Ovary (tissue), 9 donors: Measurements from ENCODE around the gene RANBP3. TPM values are rescaled to one million over a fixed set of nuclear protein-coding genes. Genes with fewer than 3 reads are reported as not detected.

Experiments used
- DNase-seq, 5 donors: peaks; one replicate each; pipeline ENCODE4 v3.0.0-alpha.2; 2019 to 2020
- H3K27ac ChIP-seq, 2 donors: fragments of 200-600 bp; one replicate each; pipeline versions ENCODE4 v1.5.1 to v1.8.0; 2019 to 2022
- H3K27me3 ChIP-seq: fragments of 200-600 bp; one replicate; pipeline ENCODE4 v1.8.0; 2022
- H3K36me3 ChIP-seq: fragments of 200-600 bp; sonication (generic); one replicate; pipeline ENCODE4 v1.5.1; 2019
- H3K4me1 ChIP-seq: one replicate; pipeline ENCODE4 v1.8.1; 2013; ENCODE audit warnings: mild to moderate bottlenecking, moderate library complexity; ENCODE audit not compliant: insufficient read depth
- H3K4me3 ChIP-seq: fragments of 200-600 bp; sonication (generic); one replicate; pipeline ENCODE4 v1.5.1; 2017
- H3K9me3 ChIP-seq, 2 donors: fragments of 200-600 bp in 1 of 2; sonication (generic) in 1 of 2; one replicate each; pipeline versions ENCODE4 v1.5.1 to v1.8.1; 2013 to 2019; ENCODE audit warnings: mild to moderate bottlenecking in 1 of 2, moderate library complexity in 1 of 2
- CTCF ChIP-seq, 3 donors: fragments of 450-650 bp in 2 of 3; fragments of 200-600 bp in 1 of 3; IDR thresholded peaks; one replicate each; pipeline versions ENCODE4 v1.5.1 to v1.8.0; 2016 to 2022; ENCODE audit warnings: antibody characterized with exemption in 3 of 3, mild to moderate bottlenecking in 1 of 3
- EP300 ChIP-seq: sonication (generic); formaldehyde crosslinking; IDR thresholded peaks from one replicate; pipeline ENCODE4 v1.6.1; 2017; ENCODE audit warnings: antibody characterized with exemption
- POLR2A ChIP-seq: fragments of 450-650 bp; IDR thresholded peaks from one replicate; pipeline ENCODE4 v1.6.1; 2017; ENCODE audit warnings: antibody characterized with exemption, mild to moderate bottlenecking, moderate library complexity
- WGBS, 3 donors: extraction: QIAGEN DNeasy Blood & Tissue Kit in 1 of 3; methylation state at CpG; one replicate each; pipeline versions ENCODE4 v1.1.5 to v1.1.7; 2013 to 2017; 5-methylcytosine and 5-hydroxymethylcytosine counted together
- intact Hi-C, 4 donors: fragments of 100-400 bp; cut with DNase I; formaldehyde crosslinking; loops; one replicate each; pipeline versions ENCODE4 v1.11.0 to v1.15.1; 2022 to 2023
- polyA plus RNA-seq, 2 donors: library from polyadenylated mRNA; stranded (reverse); fragments of 200-250 nt in 1 of 2; fragments of 350-450 nt in 1 of 2; fragmentation: Illumina TruSeq in 1 of 2; extraction: RNeasy Lipid Tissue Mini Kit (QIAGEN cat#74804) in 1 of 2; gene quantifications; one replicate each; pipeline ENCODE4 v1.2.3, GENCODE V29; 2013 to 2014
- total RNA-seq, 7 donors: library from RNA; depleted of rRNA in 2 of 7; stranded (reverse); fragments of >200 nt in 2 of 7; fragmentation: NEBNext Ultra II Directional in 3 of 7; extraction: Animal tissue kit (Norgen Biotek cat#: 25700) in 3 of 7; gene quantifications; one replicate each; pipeline versions ENCODE4 v1.1.0 to v1.2.4, GENCODE V29; 2016 to 2023
- donor health status: DM: no; HTN: no; CAD: no; lungs with moderate emphysema.
- donor health status: DM: no; HTN: no; CAD: no.
- donor health status: Bipolar disorder and iron deficiency.
- donor health status: DM: yes; HTN: yes; CAD: no.
- donor health status: DM: no; HTN: no; CAD: no.
- donor health status: DM: yes; HTN: yes; CAD: no.

The RANBP3 gene
- total and polyA plus RNA-seq, 9 donors, result 54.0 to 88.4 (median 67.9) TPM

DNA sequence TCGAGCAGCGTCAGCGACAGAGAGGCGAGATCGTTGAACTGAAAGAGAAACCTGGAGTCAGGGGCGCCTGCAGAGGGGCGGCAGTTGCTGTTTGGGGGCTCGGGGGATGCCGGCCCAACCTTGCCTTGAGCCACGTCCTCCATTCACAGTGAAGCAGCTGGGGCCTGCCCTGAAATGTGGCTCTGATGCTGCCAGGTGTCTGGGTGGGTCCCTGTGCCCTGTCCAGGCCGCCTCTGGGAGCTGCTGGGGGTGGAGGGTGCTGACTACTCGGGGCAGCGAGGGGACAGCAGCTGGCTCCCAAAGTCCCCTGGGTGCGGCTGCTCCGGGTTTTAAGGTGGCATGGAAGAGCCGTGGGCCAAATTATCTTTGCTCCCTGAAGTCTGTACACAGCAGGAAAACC is 17.7 kb upstream of the RANBP3 start:
- H3K36me3 ChIP-seq, result no peaks in the 10 kb centered on the region
- TF ChIP-seq EP300, result no peak
- TF ChIP-seq CTCF (IDR thresholded peaks at IDR 0.05), result no peak
- peak overlapping the region in 1 of 2 donors; percentile 53 for H3K27ac ChIP-seq
- H3K4me1 ChIP-seq, result peaks cover 7% of the 10 kb centered on the region
- no peaks in the 10 kb centered on the region for H3K27me3 ChIP-seq
- DNase-seq, result no peak
- 96 to 98% (median 97%) methylated on average over 16 of the region's 16 CpGs for WGBS, 3 donors
- H3K9me3 ChIP-seq, result no peaks in the 10 kb centered on the region
- intact Hi-C loops, result no loop called here
- no peak overlapping the region for H3K4me3 ChIP-seq

DNA sequence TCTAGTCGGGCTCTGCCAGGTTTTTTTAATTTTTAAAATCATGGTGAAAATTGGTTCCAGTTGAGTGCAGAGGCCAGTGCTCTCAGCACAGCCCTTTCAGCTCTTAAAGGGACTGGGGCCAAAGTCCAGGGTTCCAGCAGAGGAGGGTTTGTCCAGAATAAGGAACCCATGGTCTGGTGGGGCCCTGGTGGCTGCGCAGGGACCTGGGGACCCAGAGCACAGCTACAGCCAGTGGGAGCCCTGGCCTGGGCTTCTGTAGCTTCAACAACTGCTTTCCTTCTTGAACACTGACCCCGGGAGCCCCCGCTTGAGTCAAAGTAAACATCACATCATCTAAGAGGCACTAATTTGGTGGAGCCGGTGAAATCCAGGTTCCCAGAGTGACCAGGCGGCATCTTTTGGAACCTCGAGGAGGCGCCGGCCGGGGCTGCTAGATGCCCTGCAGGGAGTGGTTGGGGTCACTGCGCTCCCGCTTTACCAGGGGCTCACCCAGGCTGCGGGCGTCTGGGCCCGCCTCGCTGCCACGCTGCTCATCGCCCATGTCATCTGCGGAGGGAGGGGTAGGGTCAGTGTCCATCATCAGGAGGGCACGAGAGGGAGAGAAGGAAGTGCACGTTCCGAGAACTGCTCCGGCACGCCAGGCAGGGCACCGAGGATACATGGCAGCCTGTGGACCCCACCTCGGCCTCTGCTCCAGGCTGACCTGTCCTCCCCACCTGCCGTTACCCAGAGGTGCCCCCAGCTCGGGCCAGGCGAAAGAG is 16.6 kb upstream of the RANBP3 start:
- no peak overlapping the region for H3K27ac ChIP-seq

DNA sequence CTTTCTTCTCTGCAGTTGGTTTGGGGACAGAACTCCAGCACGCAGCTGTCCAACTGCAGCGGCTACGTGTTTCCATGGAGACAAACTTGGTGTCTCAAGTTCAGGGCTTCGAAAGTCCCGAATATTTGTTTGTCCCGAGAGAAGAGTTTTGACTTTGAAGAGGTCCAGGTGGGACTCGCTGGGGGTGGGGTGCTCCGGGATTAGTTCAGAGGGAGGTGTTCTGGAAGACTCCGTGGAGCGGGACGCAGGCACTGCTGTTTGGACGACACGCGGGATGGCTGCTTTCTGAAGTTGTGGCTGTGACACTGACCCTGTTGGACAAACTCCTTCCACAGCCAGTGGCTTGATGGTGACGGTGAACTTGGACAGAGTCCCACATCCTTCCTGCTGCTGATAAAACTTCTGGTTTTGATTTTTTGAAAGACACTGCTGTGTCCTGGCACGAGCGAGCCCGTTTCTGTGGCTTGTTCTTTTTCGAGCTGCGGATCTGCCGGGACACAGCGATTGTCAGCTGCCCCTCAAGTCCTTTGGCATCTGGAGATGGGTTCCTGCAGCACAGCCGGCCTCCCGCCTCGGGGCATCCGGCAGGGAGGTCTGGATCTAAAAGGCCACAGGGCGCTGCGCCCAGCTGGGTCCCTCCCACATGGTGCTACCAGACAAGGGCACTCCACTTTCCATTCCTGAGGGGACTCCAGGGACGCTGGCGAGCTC is 15.9 kb upstream of the RANBP3 start:
- no peaks in the 10 kb centered on the region for H3K36me3 ChIP-seq
- H3K27ac ChIP-seq, result no peak overlapping the region
- 48 to 71% (median 48%) methylated on average over 30 of the region's 30 CpGs for WGBS, 3 donors
- TF ChIP-seq EP300 (no peak), POLR2A (no peak), CTCF (IDR thresholded peaks at IDR 0.05) (no peak)
- H3K27me3 ChIP-seq, result no peaks in the 10 kb centered on the region
- H3K9me3 ChIP-seq, result no peaks in the 10 kb centered on the region
- no peak for DNase-seq
- H3K4me3 ChIP-seq, result no peak overlapping the region
- peaks cover 7% of the 10 kb centered on the region for H3K4me1 ChIP-seq
- intact Hi-C loops, result no loop called here

More for the DNA sequence above, 16.6 kb upstream of the RANBP3 start:
- H3K27me3 ChIP-seq, result no peaks in the 10 kb centered on the region
- TF ChIP-seq EP300, result no peak
- no peak for TF ChIP-seq POLR2A
- no peak for TF ChIP-seq CTCF (IDR thresholded peaks at IDR 0.05)
- no peaks in the 10 kb centered on the region for H3K36me3 ChIP-seq
- intact Hi-C loops, result no loop called here
- no peak overlapping the region for H3K4me3 ChIP-seq
- H3K9me3 ChIP-seq, result no peaks in the 10 kb centered on the region
- WGBS, 3 donors, result 93 to 96% (median 96%) methylated on average over 29 of the region's 29 CpGs
- no peak for DNase-seq
- H3K4me1 ChIP-seq, result peaks cover 7% of the 10 kb centered on the region

GRCh38 chr19:5993201-5993600 is 15.3 kb upstream of the RANBP3 start:
- no peak for TF ChIP-seq EP300
- no peak for TF ChIP-seq CTCF (IDR thresholded peaks at IDR 0.05)
- TF ChIP-seq POLR2A, result no peak
- DNase-seq, result no peak
- no peaks in the 10 kb centered on the region for H3K27me3 ChIP-seq
- 57 to 82% (median 69%) methylated on average over 13 of the region's 13 CpGs for WGBS, 3 donors
- no peaks in the 10 kb centered on the region for H3K9me3 ChIP-seq
- intact Hi-C loops, result no loop called here
- H3K36me3 ChIP-seq, result no peaks in the 10 kb centered on the region
- peaks cover 7% of the 10 kb centered on the region for H3K4me1 ChIP-seq
- H3K4me3 ChIP-seq, result no peak overlapping the region
- H3K27ac ChIP-seq, result no peak overlapping the region
